Psoas muscle (tissue), 8 donors: ENCODE measurements around the gene AUTS2. TPM values are rescaled to one million over a fixed set of nuclear protein-coding genes. Genes with fewer than 3 reads are reported as not detected.
A peak's percentile ranks its signal among the peaks of the same experiment; 100 is the strongest.

ENCODE experiments used
- ATAC-seq, 4 donors: fragments of 200-7000 bp; cut with Tn5 transposase; one replicate each; pipeline ENCODE4 v1.9.1; 2020; ENCODE audit warnings: moderate library complexity in 3 of 4, mild to moderate bottlenecking in 2 of 4
- DNase-seq, 2 donors: peaks; one replicate each; pipeline ENCODE4 v3.0.0-alpha.2; 2020
- H3K27ac ChIP-seq: fragments of 200-600 bp; one replicate; pipeline ENCODE4 v1.8.0; 2022
- H3K27me3 ChIP-seq, 3 donors: fragments of 200-600 bp in 1 of 3; one replicate each; pipeline versions ENCODE4 v1.6.1 to v1.8.0; 2013 to 2022; ENCODE audit warnings: low read length in 2 of 3, mild to moderate bottlenecking in 2 of 3, moderate library complexity in 1 of 3; ENCODE audit not compliant: insufficient read depth in 3 of 3
- H3K36me3 ChIP-seq, 2 donors: fragments of 200-600 bp in 1 of 2; one replicate each; pipeline versions ENCODE4 v1.6.1 to v1.8.0; 2013 to 2022; ENCODE audit warnings: low read depth in 1 of 2, mild to moderate bottlenecking in 1 of 2, moderate library complexity in 1 of 2; ENCODE audit not compliant: insufficient read depth in 1 of 2
- H3K4me1 ChIP-seq: fragments of 200-600 bp; one replicate; pipeline ENCODE4 v1.8.0; 2022
- H3K4me3 ChIP-seq: fragments of 200-600 bp; one replicate; pipeline ENCODE4 v1.8.0; 2022; ENCODE audit warnings: mild to moderate bottlenecking
- H3K9me3 ChIP-seq: fragments of 200-600 bp; one replicate; pipeline ENCODE4 v1.8.0; 2022
- WGBS, 3 donors: extraction: QIAGEN DNeasy Blood & Tissue Kit; methylation state at CpG; one replicate each; pipeline versions ENCODE4 v1.1.6 to v1.1.7; 2013; 5-methylcytosine and 5-hydroxymethylcytosine counted together
- intact Hi-C, 2 donors: fragments of 100-400 bp; cut with DNase I; formaldehyde crosslinking; loops; one replicate each; pipeline versions ENCODE4 v1.11.0 to v1.14.2; 2022
- polyA plus RNA-seq, 3 donors: library from polyadenylated mRNA; stranded (reverse); fragments of 200-250 nt; gene quantifications; one replicate each; pipeline ENCODE4 v1.2.3, GENCODE V29; 2013
- total RNA-seq, 4 donors: library from RNA; stranded (reverse); fragmentation: NEBNext Ultra II Directional in 2 of 4; extraction: Animal tissue kit (Norgen Biotek cat#: 25700) in 2 of 4; gene quantifications; one replicate each; pipeline versions ENCODE4 v1.2.1 to v1.2.4, GENCODE V29; 2021 to 2023
- TF ChIP-seq, protein P1 (sequence below): fragments of 200-600 bp; IDR thresholded peaks from one replicate; pipeline ENCODE4 v1.8.0; 2022; ENCODE audit warnings: antibody characterized with exemption
- donor health status: healthy with polysubstance abuse.
- donor health status: DM: no; HTN: no; CAD: no; lungs with moderate emphysema.
- donor health status: Bipolar disorder and iron deficiency.
- donor health status: healthy.
- donor health status: DM: yes; HTN: yes; CAD: no.
- donor health status: DM: no; HTN: no; CAD: no.
- donor health status: DM: no; HTN: no; CAD: no.
- donor health status: DM: yes; HTN: yes; CAD: no.

AUTS2 gene
- total and polyA plus RNA-seq, 7 donors, result 5.0 to 33.5 (median 14.3) TPM

DNA sequence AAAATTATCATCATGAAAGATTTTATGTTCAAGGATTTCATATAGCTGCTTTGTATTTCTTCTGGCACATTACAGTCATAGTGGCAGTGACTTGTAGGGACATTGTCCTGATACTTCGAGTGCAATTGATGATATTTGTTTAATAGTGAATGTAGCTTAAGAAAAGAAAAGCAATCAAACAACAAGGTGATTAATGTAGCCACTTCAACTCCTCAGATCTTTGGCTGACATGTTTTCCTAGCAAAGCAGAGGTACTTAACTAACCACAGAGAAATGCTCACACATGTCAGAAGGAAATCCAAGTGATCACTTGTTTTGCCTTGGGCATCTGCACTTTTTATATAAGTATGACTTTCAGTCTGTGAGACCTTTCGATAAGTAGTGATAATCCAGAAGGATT lies 470.3 kb downstream of the AUTS2 start:
- peaks cover 25% of the 10 kb centered on the region for H3K4me1 ChIP-seq
- no peaks in the 10 kb centered on the region for H3K9me3 ChIP-seq
- H3K36me3 ChIP-seq, result no peaks in the 10 kb centered on the region
- intact Hi-C loops, result loop anchor here in 1 of 2 donors (10.0 kb wide), 1 partner anchor 636 kb away; no protein-coding TSS in a partner anchor
- no peak for DNase-seq
- TF ChIP-seq, protein P1, sequence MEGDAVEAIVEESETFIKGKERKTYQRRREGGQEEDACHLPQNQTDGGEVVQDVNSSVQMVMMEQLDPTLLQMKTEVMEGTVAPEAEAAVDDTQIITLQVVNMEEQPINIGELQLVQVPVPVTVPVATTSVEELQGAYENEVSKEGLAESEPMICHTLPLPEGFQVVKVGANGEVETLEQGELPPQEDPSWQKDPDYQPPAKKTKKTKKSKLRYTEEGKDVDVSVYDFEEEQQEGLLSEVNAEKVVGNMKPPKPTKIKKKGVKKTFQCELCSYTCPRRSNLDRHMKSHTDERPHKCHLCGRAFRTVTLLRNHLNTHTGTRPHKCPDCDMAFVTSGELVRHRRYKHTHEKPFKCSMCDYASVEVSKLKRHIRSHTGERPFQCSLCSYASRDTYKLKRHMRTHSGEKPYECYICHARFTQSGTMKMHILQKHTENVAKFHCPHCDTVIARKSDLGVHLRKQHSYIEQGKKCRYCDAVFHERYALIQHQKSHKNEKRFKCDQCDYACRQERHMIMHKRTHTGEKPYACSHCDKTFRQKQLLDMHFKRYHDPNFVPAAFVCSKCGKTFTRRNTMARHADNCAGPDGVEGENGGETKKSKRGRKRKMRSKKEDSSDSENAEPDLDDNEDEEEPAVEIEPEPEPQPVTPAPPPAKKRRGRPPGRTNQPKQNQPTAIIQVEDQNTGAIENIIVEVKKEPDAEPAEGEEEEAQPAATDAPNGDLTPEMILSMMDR, result no peak
- WGBS, 3 donors, result 81 to 98% (median 95%) methylated on average over 2 of the region's 2 CpGs
- no peaks in the 10 kb centered on the region for H3K27me3 ChIP-seq
- no peak overlapping the region for H3K4me3 ChIP-seq
- ATAC-seq, result no peak
- H3K27ac ChIP-seq, result no peak overlapping the region

DNA sequence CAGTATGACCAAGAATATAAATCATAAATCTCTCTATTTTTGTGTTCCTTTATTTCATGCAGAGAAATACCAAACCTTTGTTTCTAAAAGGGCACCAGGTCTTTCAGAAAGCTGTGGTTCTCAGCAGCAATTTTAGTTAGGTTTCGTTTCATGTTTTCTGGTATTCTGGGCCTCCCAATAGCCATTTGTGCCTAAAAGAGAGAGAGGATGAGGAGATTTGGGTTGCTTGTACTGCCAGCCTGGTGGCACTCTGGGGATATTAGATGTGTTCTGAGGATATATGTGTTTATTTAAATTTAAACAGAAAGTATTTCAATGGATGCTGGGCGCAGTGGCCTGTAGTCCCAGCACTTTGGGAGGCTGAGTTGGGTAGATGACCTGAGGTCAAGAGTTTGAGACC lies 471.7 kb downstream of the AUTS2 start:
- Histone ChIP-seq H3K4me3 (no peak overlapping the region), H3K36me3 (no peaks in the 10 kb centered on the region), H3K27me3 (no peaks in the 10 kb centered on the region), H3K27ac (no peak overlapping the region), H3K9me3 (no peaks in the 10 kb centered on the region), H3K4me1 (peaks cover 14% of the 10 kb centered on the region)
- 94 to 100% (median 98%) methylated on average over 2 of the region's 2 CpGs for WGBS, 3 donors
- DNase-seq (no peak), ATAC-seq (no peak)
- TF ChIP-seq, protein P1, result no peak
- intact Hi-C loops, result loop anchor here in 1 of 2 donors (10.0 kb wide), 1 partner anchor 635 kb away; no protein-coding TSS in a partner anchor

DNA sequence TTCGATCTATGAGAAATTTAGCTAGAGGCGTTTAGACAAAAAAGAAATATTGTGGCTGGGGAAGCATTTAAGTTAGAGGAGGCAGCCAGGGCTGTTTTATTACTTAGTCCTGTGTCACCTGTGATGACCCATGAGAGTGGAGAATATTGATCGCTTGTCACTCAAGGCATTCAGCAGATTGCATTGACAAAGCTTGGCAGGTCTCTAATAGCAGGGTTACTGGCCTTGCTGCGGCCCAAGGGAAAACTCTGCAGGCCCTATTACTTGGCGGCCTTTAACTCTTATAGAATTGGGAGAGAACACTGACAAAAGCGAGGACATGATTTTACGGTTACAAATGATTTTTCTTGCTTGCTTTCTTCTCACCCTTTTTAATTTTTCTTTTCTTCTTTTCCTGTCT lies 473.5 kb downstream of the AUTS2 start:
- DNase-seq, result no peak
- ATAC-seq, result peak in 1 of 4 donors; percentile 23
- Histone ChIP-seq H3K4me1 (peaks cover 24% of the 10 kb centered on the region), H3K4me3 (no peak overlapping the region), H3K27ac (peak overlapping the region; percentile 83), H3K9me3 (no peaks in the 10 kb centered on the region), H3K27me3 (no peaks in the 10 kb centered on the region), H3K36me3 (no peaks in the 10 kb centered on the region)
- TF ChIP-seq, protein P1, result no peak
- 72 to 78% (median 77%) methylated on average over 7 of the region's 7 CpGs for WGBS, 3 donors
- intact Hi-C loops, result loop anchor here in 1 of 2 donors (1.0 kb wide), 1 partner anchor 21 kb away; no protein-coding TSS in a partner anchor

DNA sequence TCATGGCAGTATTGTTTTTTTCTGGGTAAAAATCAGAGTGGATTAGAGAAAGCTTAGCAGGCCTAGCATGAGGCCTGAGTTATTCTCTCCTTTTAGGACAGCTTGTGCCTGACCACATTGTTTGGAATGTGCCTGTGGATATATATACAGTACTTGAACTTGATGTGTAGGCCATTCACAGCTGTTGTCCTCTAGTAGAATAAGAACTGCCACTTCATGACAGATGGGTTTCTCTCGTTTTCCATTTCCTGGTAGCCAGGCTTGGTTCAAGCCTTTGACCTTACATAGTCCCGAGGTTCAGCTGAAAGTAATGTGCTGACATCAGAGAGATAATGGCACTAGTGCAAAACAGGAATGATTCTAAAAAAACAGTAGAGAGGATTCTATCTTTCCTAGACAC lies 473.9 kb downstream of the AUTS2 start:
- intact Hi-C loops, result loop anchor here in 1 of 2 donors (1.0 kb wide), 1 partner anchor 20 kb away; no protein-coding TSS in a partner anchor
- Histone ChIP-seq H3K9me3 (no peaks in the 10 kb centered on the region), H3K27me3 (no peaks in the 10 kb centered on the region), H3K27ac (peak overlapping the region; percentile 83), H3K4me1 (peaks cover 24% of the 10 kb centered on the region), H3K36me3 (no peaks in the 10 kb centered on the region), H3K4me3 (no peak overlapping the region)
- 8 to 17% (median 11%) methylated on average over 2 of the region's 2 CpGs for WGBS, 3 donors
- ATAC-seq, result peak; percentile 94 to 98 (median 98)
- DNase-seq, result no peak
- TF ChIP-seq, protein P1, result no peak

DNA sequence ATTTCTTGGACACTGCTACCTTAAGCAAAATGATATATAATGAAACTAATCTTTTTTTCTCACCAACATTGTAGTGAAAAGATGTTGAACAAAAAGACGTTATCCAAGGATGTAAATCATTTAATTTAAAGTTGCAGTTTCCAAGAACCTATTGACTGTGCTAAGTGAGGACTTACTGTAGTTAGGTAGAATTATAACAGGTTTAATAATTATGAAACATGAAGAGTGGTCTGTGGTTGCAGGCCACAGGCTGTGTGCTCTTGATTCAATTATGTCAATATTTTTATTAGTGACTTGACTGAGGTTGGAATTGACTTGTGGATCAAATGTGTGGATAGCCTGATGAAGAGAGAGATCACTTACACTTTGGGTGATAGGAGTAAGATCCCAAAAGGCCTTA lies 478.1 kb downstream of the AUTS2 start:
- ATAC-seq, result no peak
- intact Hi-C loops, result no loop called here
- H3K36me3 ChIP-seq, result no peaks in the 10 kb centered on the region
- no peaks in the 10 kb centered on the region for H3K27me3 ChIP-seq
- peaks cover 24% of the 10 kb centered on the region for H3K4me1 ChIP-seq
- WGBS, 3 donors, result 92 to 93% (median 92%) methylated on average over 1 of the region's 1 CpG
- TF ChIP-seq, protein P1, result no peak
- H3K27ac ChIP-seq, result no peak overlapping the region
- H3K4me3 ChIP-seq, result no peak overlapping the region
- peaks cover 3% of the 10 kb centered on the region for H3K9me3 ChIP-seq
- DNase-seq, result no peak
